Left ventricle myocardium inferior (tissue), 1 donor: ENCODE measurements around the gene MAPK11. TPM values are rescaled to one million over a fixed set of nuclear protein-coding genes. Genes with fewer than 3 reads are reported as not detected.
"Not testable (repeated sequence)": the region's sequence is repeated elsewhere in the genome, so short reads cannot be mapped to it uniquely, and the experiment has no call there.

Source experiments
- DNase-seq: peaks from one replicate; pipeline ENCODE4 v3.0.0-alpha.2; 2020
- H3K27ac ChIP-seq: fragments of 200-600 bp; replicated peaks from 2 replicates; pipeline ENCODE4 v1.8.0; 2021
- H3K27me3 ChIP-seq: fragments of 200-600 bp; 2 replicates; pipeline ENCODE4 v1.8.0; 2021; ENCODE audit warnings: low read depth
- H3K36me3 ChIP-seq: fragments of 200-600 bp; 2 replicates; pipeline ENCODE4 v1.8.0; 2021
- H3K4me1 ChIP-seq: fragments of 200-600 bp; 2 replicates; pipeline ENCODE4 v1.8.0; 2021
- H3K4me3 ChIP-seq: fragments of 200-600 bp; 2 replicates; pipeline ENCODE4 v1.8.0; 2021; ENCODE audit warnings: mild to moderate bottlenecking, moderate library complexity
- H3K9me3 ChIP-seq: fragments of 200-600 bp; replicated peaks from 2 replicates; pipeline ENCODE4 v1.8.0; 2021
- CTCF ChIP-seq: fragments of 200-600 bp; IDR thresholded peaks from 2 replicates; pipeline ENCODE4 v1.8.0; 2021; ENCODE audit warnings: antibody characterized with exemption, mild to moderate bottlenecking, borderline replicate concordance
- intact Hi-C: fragments of 100-400 bp; cut with micrococcal nuclease; formaldehyde crosslinking; loops from one replicate; pipeline ENCODE4 v1.11.0; 2022
- total RNA-seq: library from RNA; stranded (reverse); fragmentation: NEBNext Ultra II Directional; extraction: Animal tissue kit (Norgen Biotek cat#: 25700); gene quantifications from one replicate; pipeline ENCODE4 v1.2.1, GENCODE V29; 2021
- donor health status: DM: no; HTN: yes; CAD: no; lungs with severe emphysema.

MAPK11 gene
- total RNA-seq, 1 donor from 2014 or later: 7.8 TPM

DNA sequence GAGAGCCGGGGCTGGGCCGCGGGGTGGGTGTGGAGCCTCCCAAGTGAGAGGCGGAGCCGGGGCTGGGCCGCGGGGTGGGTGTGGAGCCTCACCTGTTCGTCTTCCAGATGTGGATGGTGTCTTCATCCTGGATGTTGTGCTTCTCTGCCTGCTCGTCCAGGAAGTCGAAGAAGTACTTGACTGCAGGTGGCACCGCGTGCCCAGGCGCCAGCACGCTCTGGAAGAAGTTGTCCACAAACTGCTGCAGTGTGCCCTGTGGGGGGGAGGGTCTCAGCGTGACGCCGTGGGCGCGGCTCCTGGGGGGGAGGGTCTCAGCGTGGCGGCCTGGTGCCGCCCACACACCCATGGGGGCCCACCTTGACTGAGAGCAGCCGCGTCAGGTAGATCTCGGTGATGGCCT is 7.6 kb upstream of the MAPK11 start:
- H3K4me3 ChIP-seq: no peak overlapping the region
- H3K27ac ChIP-seq: no peak overlapping the region
- H3K36me3 ChIP-seq: peaks cover 78% of the 10 kb centered on the region
- TF ChIP-seq CTCF: no peak
- intact Hi-C loops: no loop called here
- DNase-seq: no peak
- H3K4me1 ChIP-seq: peaks cover 27% of the 10 kb centered on the region
- no peaks in the 10 kb centered on the region for H3K27me3 ChIP-seq
- no peaks in the 10 kb centered on the region for H3K9me3 ChIP-seq

DNA sequence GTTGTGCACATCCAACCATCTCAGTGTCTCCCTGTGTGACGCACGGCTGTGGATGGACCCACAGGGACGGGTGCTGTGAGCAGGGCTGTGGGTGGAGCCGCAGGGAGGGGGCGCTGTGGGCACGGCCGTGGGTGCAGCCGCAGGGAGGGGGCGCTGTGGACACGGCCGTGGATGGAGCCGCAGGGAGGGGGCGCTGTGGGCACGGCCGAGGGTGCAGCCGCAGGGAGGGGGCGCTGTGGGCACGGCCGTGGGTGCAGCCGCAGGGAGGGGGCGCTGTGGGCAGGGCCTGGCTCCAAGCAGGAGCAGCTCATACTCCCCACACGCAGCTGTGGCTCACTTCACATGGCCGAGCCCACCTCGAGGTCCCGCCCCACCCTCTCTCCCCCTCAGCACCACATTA is 6.0 kb upstream of the MAPK11 start:
- TF ChIP-seq CTCF: peak; percentile 67
- Histone ChIP-seq H3K4me3 (no peak overlapping the region), H3K27me3 (peaks cover 11% of the 10 kb centered on the region), H3K9me3 (no peaks in the 10 kb centered on the region), H3K27ac (peak overlapping the region; percentile 36), H3K36me3 (peaks cover 62% of the 10 kb centered on the region), H3K4me1 (peaks cover 25% of the 10 kb centered on the region)
- intact Hi-C loops: no loop called here
- DNase-seq: peak; percentile 68

- peaks cover 33% of the 10 kb centered on the region for H3K4me1 ChIP-seq
- intact Hi-C loops: no loop called here
- H3K36me3 ChIP-seq: peaks cover 55% of the 10 kb centered on the region
- H3K27ac ChIP-seq: peak overlapping the region; percentile 36
- no peak for DNase-seq
- peaks cover 11% of the 10 kb centered on the region for H3K27me3 ChIP-seq
- TF ChIP-seq CTCF: no peak
- H3K9me3 ChIP-seq: no peaks in the 10 kb centered on the region
- no peak overlapping the region for H3K4me3 ChIP-seq
Observed at GRCh38 chr22:50275181-50276055, 5.2 kb upstream of the MAPK11 start.

DNA sequence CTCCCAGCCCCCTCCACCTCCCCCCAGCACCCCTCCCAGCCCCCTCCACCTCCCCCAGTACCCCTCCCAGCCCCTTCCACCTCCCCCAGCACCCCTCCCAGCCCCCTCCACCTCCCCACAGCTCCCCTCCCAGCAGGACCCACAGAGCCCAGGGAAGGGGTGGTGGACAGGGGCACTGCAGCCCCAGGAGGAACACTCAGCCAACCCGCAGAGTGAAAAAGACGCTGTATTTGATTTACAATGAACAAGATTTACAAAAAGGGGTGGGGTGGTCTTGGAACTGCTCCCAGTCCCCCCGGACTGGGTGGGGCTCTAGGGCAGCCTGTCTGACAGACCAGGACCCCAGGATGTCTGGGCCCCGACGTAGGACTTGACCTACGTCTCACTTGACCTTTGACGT is 4.6 kb upstream of the MAPK11 start:
- Histone ChIP-seq H3K9me3 (no peaks in the 10 kb centered on the region), H3K4me1 (peaks cover 37% of the 10 kb centered on the region), H3K4me3 (no peak overlapping the region), H3K27ac (no peak overlapping the region), H3K27me3 (peaks cover 11% of the 10 kb centered on the region), H3K36me3 (peaks cover 48% of the 10 kb centered on the region)
- DNase-seq: no peak
- intact Hi-C loops: loop anchor here (5.0 kb wide), 1 partner anchor 53 kb away; the partner anchor contains the start of gene DENND6B
- no peak for TF ChIP-seq CTCF

- peak; percentile 48 for TF ChIP-seq CTCF
- H3K4me1 ChIP-seq: peaks cover 41% of the 10 kb centered on the region
- peaks cover 11% of the 10 kb centered on the region for H3K27me3 ChIP-seq
- no peaks in the 10 kb centered on the region for H3K9me3 ChIP-seq
- intact Hi-C loops: loop anchor here (5.0 kb wide), 1 partner anchor 53 kb away; the partner anchor contains the start of gene DENND6B
- DNase-seq: peak; percentile 54
- H3K4me3 ChIP-seq: no peak overlapping the region
- H3K36me3 ChIP-seq: peaks cover 44% of the 10 kb centered on the region
- peak overlapping the region; percentile 44 for H3K27ac ChIP-seq
Observed at GRCh38 chr22:50274311-50274710, 4.1 kb upstream of the MAPK11 start.

- Histone ChIP-seq H3K27ac (peak overlapping the region; percentile 44), H3K4me1 (peaks cover 47% of the 10 kb centered on the region), H3K36me3 (peaks cover 38% of the 10 kb centered on the region), H3K27me3 (peaks cover 11% of the 10 kb centered on the region)
- not testable (repeated sequence) for H3K9me3 ChIP-seq, DNase-seq, H3K4me3 ChIP-seq
- intact Hi-C loops: loop anchor here (5.0 kb wide), 1 partner anchor 54 kb away; the partner anchor contains the start of gene DENND6B
Observed at GRCh38 chr22:50273781-50274180, 3.6 kb upstream of the MAPK11 start.

DNA sequence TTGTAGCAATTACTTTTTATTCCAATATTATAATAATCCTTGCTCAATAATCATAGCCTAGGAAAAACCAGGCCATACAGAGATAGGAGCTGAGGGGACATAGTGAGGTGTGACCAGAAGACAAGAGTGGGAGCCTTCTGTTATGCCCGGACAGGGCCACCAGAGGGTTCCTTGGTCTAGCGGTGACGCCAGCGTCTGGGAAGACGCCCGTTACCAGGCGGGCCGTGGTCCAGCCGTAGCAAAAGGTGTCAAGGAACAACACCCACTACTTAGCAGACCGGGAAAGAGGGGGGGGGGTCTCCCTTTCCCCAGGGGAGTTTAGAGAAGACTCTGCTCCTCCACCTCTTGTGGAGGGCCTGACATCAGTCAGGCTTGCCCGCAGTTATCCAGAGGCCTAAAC is 3.2 kb upstream of the MAPK11 start:
- not testable (repeated sequence) for H3K27ac ChIP-seq, H3K4me3 ChIP-seq, H3K9me3 ChIP-seq, DNase-seq
- intact Hi-C loops: loop anchor here (5.0 kb wide), 1 partner anchor 54 kb away; the partner anchor contains the start of gene DENND6B
- Histone ChIP-seq H3K4me1 (peaks cover 51% of the 10 kb centered on the region), H3K36me3 (peaks cover 34% of the 10 kb centered on the region), H3K27me3 (peaks cover 11% of the 10 kb centered on the region)
